CD8-positive, alpha-beta memory T cell (primary cell): Measurements from ENCODE around the gene BDKRB1. TPM values are rescaled to one million over a fixed set of nuclear protein-coding genes. Genes with fewer than 3 reads are reported as not detected.

Experiments
- CTCF ChIA-PET: fragments of 350-600 bp; sonication (Branson Sonifier 250); formaldehyde crosslinking; loops from one replicate; lab custom pipeline; 2021; ENCODE audit warnings: antibody characterized with exemption; lab: Charles Lee
- POLR2A ChIA-PET: fragments of 350-600 bp; sonication (Branson Sonifier 250); formaldehyde crosslinking; loops from one replicate; lab custom pipeline; 2021; ENCODE audit warnings: antibody characterized with exemption; lab: Charles Lee
- DNase-seq, 5 donors: peaks; one replicate each; pipeline versions ENCODE4 v3.0.0 to v3.0.0-alpha.2; 2020 to 2022; ENCODE audit warnings: mixed read lengths in 1 of 5
- H3K27ac ChIP-seq: one replicate; pipeline ENCODE4 v1.7.0; 2013; ENCODE audit warnings: low read depth, mild to moderate bottlenecking, low read length, moderate library complexity
- H3K27me3 ChIP-seq: 2 replicates; pipeline ENCODE4 v1.7.0; 2013; ENCODE audit warnings: low read length, mild to moderate bottlenecking; ENCODE audit not compliant: insufficient read depth, poor library complexity, severe bottlenecking
- H3K36me3 ChIP-seq: 2 replicates; pipeline ENCODE4 v1.7.0; 2013; ENCODE audit warnings: mild to moderate bottlenecking, low read length, moderate library complexity; ENCODE audit not compliant: insufficient read depth
- H3K4me1 ChIP-seq: 2 replicates; pipeline ENCODE4 v1.7.0; 2013; ENCODE audit warnings: mild to moderate bottlenecking, low read length, moderate library complexity; ENCODE audit not compliant: insufficient read depth
- H3K4me3 ChIP-seq: 2 replicates; pipeline ENCODE4 v1.7.0; 2013; ENCODE audit warnings: mild to moderate bottlenecking, low read length
- H3K9me3 ChIP-seq: 2 replicates; pipeline ENCODE4 v1.7.0; 2013; ENCODE audit warnings: mild to moderate bottlenecking, low read length
- H3K27ac Mint-ChIP-seq, 8 donors: one replicate each; pipeline ENCODE4 v1.8.0; 2020 to 2021; ENCODE audit warnings: mixed read lengths in 8 of 8, mild to moderate bottlenecking in 6 of 8, inconsistent platforms in 3 of 8, moderate library complexity in 3 of 8
- H3K27me3 Mint-ChIP-seq, 2 donors: one replicate each; pipeline ENCODE4 v1.8.0; 2020 to 2021; ENCODE audit warnings: mixed read lengths in 2 of 2, mild to moderate bottlenecking in 1 of 2, moderate library complexity in 1 of 2
- H3K36me3 Mint-ChIP-seq, 3 donors: one replicate each; pipeline ENCODE4 v1.8.0; 2020 to 2021; ENCODE audit warnings: mixed read lengths in 3 of 3, inconsistent platforms in 1 of 3, mild to moderate bottlenecking in 1 of 3
- H3K4me1 Mint-ChIP-seq, 3 donors: one replicate each; pipeline ENCODE4 v1.8.0; 2020 to 2021; ENCODE audit warnings: mixed read lengths in 3 of 3, inconsistent platforms in 1 of 3, mild to moderate bottlenecking in 1 of 3
- H3K4me3 Mint-ChIP-seq, 7 donors: one replicate each; pipeline ENCODE4 v1.8.0; 2020 to 2021; ENCODE audit warnings: mixed read lengths in 7 of 7, mild to moderate bottlenecking in 6 of 7, moderate library complexity in 4 of 7, inconsistent platforms in 2 of 7
- H3K9me3 Mint-ChIP-seq, 5 donors: one replicate each; pipeline ENCODE4 v1.8.0; 2020 to 2022; ENCODE audit warnings: mixed read lengths in 5 of 5, mild to moderate bottlenecking in 3 of 5, moderate library complexity in 2 of 5, inconsistent platforms in 1 of 5
- polyA plus RNA-seq: library from polyadenylated mRNA; unstranded; fragments of 300-500 nt; fragmentation: Illumina TruSeq; gene quantifications from one replicate; pipeline ENCODE4 v1.2.3, GENCODE V29; 2021
- total RNA-seq, 2 experiments: library from RNA; stranded (reverse); gene quantifications; one replicate each; pipeline ENCODE4 v1.2.3, GENCODE V29; 2021

The BDKRB1 gene
- total and polyA plus RNA-seq, 3 experiments from 2014 or later, result not detected

DNA sequence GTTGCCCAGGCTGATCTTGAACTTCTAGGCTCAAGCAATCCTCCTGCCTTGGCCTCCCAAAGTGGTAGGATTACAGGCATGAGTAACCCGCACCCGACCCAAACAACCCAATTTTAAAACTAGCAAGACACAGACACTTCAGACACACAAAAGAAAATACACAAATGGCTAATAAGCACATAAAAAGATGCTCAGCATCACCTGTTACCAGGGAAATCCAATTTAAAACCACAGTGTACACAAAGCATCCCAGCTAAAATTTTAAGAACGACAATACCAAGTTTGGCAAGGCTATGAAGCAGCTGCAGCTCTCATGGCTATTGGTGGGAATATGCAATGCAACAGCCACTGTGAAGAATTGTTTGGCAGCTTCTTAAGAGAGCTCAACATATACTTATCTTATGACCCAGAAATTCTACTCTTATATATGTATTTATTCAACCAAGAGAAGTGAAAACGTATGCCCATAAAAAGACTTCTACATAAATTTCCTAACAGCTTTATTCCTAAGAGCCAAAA is 42.0 kb downstream of the BDKRB1 start:
- H3K27me3 ChIP-seq, result no peaks in the 10 kb centered on the region
- Mint-ChIP-seq H3K27ac (peak overlapping the region in 2 of 8 donors; percentile 72 to 76), H3K9me3 (no peaks in the 10 kb centered on the region), H3K4me1 (no peaks in the 10 kb centered on the region), H3K36me3 (peaks cover 8 to 62% (median 24%) of the 10 kb centered on the region in 3 donors), H3K27me3 (peaks cover 0 to 2% of the 10 kb centered on the region in 2 donors), H3K4me3 (no peak overlapping the region)
- no peaks in the 10 kb centered on the region for H3K4me1 ChIP-seq
- no peak for DNase-seq
- CTCF ChIA-PET, result interaction anchor here (0.9 to 3.5 kb wide), 6 partner anchors 9 to 125 kb away, joined by 3 to 26 read pairs (median 4); no protein-coding TSS in a partner anchor
- no peaks in the 10 kb centered on the region for H3K9me3 ChIP-seq
- no peaks in the 10 kb centered on the region for H3K36me3 ChIP-seq
- H3K27ac ChIP-seq, result no peak overlapping the region
- POLR2A ChIA-PET, result no interaction called here
- H3K4me3 ChIP-seq, result no peak overlapping the region

DNA sequence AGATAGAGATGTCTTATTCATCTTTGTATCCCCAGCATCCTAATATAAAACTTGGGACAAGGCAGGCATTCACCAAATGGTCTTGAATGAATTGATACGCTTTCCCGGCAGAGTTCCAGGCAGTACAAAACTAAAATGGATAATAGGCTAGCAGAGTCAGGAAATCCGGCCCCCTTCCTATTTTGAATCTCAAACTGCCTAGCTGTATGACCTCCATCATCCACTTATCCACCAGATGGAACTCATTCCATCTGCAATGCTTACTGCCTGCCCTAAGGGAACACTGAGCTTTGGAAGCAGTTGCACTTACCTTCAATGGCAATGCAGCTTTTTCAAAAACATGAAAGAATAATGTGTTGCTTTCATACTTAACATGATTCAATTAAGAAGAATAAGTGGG is 43.4 kb downstream of the BDKRB1 start:
- Histone ChIP-seq H3K27me3 (no peaks in the 10 kb centered on the region), H3K4me3 (no peak overlapping the region), H3K9me3 (no peaks in the 10 kb centered on the region), H3K27ac (no peak overlapping the region), H3K4me1 (no peaks in the 10 kb centered on the region), H3K36me3 (peaks cover 9% of the 10 kb centered on the region)
- H3K9me3 Mint-ChIP-seq, result no peaks in the 10 kb centered on the region
- H3K27ac Mint-ChIP-seq, result peak overlapping the region in 2 of 8 donors; percentile 10 to 57
- H3K27me3 Mint-ChIP-seq, result peaks cover 0 to 2% of the 10 kb centered on the region in 2 donors
- H3K4me1 Mint-ChIP-seq, result no peaks in the 10 kb centered on the region
- no peak overlapping the region for H3K4me3 Mint-ChIP-seq
- no peak for DNase-seq
- ChIA-PET CTCF (no interaction called here), POLR2A (no interaction called here)
- peaks cover 2 to 62% (median 21%) of the 10 kb centered on the region in 3 donors for H3K36me3 Mint-ChIP-seq

DNA sequence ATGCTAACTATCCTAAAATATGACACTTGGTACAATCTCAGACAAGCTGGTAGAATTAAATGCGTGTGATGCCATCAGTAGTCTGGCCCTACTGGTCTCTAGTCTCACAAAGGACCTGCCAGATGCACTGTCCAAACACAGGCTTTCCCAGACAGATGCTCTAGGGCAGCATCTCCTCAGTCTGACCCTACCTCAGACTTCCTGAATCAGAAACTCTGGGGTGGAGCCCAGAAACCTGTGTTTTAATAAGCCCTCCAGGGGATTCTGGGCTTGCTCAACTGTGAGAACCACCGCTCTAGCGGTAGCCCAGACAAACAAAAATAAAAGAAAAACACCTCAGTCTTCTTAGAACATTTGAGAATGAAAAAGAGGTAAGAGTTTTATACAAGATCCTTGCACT is 48.0 kb downstream of the BDKRB1 start:
- H3K4me1 Mint-ChIP-seq, result no peaks in the 10 kb centered on the region
- no peaks in the 10 kb centered on the region for H3K9me3 ChIP-seq
- no peaks in the 10 kb centered on the region for H3K27me3 ChIP-seq
- no peak overlapping the region for H3K4me3 ChIP-seq
- no peak overlapping the region for H3K27ac Mint-ChIP-seq
- no peaks in the 10 kb centered on the region for H3K9me3 Mint-ChIP-seq
- ChIA-PET POLR2A (no interaction called here), CTCF (no interaction called here)
- DNase-seq, result no peak
- H3K36me3 Mint-ChIP-seq, result peaks cover 9 to 84% (median 31%) of the 10 kb centered on the region in 3 donors
- H3K27me3 Mint-ChIP-seq, result no peaks in the 10 kb centered on the region
- no peak overlapping the region for H3K4me3 Mint-ChIP-seq
- H3K27ac ChIP-seq, result no peak overlapping the region
- no peaks in the 10 kb centered on the region for H3K4me1 ChIP-seq
- peaks cover 28% of the 10 kb centered on the region for H3K36me3 ChIP-seq

DNA sequence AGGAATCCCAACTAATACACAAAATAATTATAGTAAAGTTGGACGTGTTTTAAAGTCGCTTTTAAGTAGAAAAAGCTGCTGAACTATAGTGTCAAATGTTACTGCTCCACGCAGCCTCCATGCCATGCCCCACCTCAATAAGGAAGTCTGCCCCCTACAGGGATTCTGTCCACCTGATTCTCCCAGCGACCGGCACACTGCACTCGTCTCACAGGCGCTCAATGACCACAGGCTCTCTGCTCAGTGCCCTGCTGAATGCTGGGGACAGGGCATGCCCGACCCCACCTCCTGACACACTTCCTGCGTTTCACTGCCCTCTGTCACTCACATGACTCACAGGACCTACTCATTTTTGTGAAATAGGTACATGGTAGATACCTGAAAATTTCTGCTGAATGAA is 48.9 kb downstream of the BDKRB1 start:
- Histone ChIP-seq H3K36me3 (peaks cover 37% of the 10 kb centered on the region), H3K27ac (no peak overlapping the region), H3K4me1 (no peaks in the 10 kb centered on the region), H3K9me3 (no peaks in the 10 kb centered on the region), H3K4me3 (no peak overlapping the region), H3K27me3 (no peaks in the 10 kb centered on the region)
- H3K4me1 Mint-ChIP-seq, result no peaks in the 10 kb centered on the region
- DNase-seq, result no peak
- no peak overlapping the region for H3K27ac Mint-ChIP-seq
- H3K9me3 Mint-ChIP-seq, result no peaks in the 10 kb centered on the region
- no peak overlapping the region for H3K4me3 Mint-ChIP-seq
- H3K27me3 Mint-ChIP-seq, result no peaks in the 10 kb centered on the region
- CTCF ChIA-PET, result no interaction called here
- H3K36me3 Mint-ChIP-seq, result peaks cover 9 to 85% (median 32%) of the 10 kb centered on the region in 3 donors
- POLR2A ChIA-PET, result no interaction called here

DNA sequence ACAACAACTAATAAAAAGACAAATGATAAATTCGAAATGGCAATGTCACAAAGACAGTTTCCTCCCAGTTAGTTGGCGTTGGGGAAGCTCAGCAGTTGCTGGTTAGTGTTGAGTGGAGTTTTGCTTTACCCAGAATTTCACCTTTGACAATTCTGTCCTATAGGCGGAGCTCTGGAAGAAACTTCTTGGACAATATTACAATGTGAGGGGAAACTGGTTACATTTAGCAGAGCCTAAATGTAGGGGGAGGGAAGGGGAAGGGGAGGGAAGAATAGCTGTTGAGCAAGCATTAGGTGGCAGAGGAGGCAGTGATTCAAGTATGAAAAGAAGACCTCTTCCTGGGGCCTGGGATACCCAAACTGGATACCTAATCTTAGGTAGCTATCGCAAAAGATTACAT is 51.4 kb downstream of the BDKRB1 start:
- no peak for DNase-seq
- no peak overlapping the region for H3K4me3 ChIP-seq
- H3K36me3 ChIP-seq, result peaks cover 47% of the 10 kb centered on the region
- POLR2A ChIA-PET, result no interaction called here
- Mint-ChIP-seq H3K4me1 (no peaks in the 10 kb centered on the region), H3K9me3 (no peaks in the 10 kb centered on the region), H3K27me3 (no peaks in the 10 kb centered on the region), H3K27ac (no peak overlapping the region), H3K4me3 (no peak overlapping the region), H3K36me3 (peaks cover 9 to 85% (median 32%) of the 10 kb centered on the region in 3 donors)
- no peaks in the 10 kb centered on the region for H3K27me3 ChIP-seq
- CTCF ChIA-PET, result interaction anchor here (1.0 kb wide), 3 partner anchors 9 to 116 kb away, joined by 3 to 4 read pairs (median 3); no protein-coding TSS in a partner anchor
- H3K9me3 ChIP-seq, result no peaks in the 10 kb centered on the region
- no peak overlapping the region for H3K27ac ChIP-seq
- H3K4me1 ChIP-seq, result no peaks in the 10 kb centered on the region

DNA sequence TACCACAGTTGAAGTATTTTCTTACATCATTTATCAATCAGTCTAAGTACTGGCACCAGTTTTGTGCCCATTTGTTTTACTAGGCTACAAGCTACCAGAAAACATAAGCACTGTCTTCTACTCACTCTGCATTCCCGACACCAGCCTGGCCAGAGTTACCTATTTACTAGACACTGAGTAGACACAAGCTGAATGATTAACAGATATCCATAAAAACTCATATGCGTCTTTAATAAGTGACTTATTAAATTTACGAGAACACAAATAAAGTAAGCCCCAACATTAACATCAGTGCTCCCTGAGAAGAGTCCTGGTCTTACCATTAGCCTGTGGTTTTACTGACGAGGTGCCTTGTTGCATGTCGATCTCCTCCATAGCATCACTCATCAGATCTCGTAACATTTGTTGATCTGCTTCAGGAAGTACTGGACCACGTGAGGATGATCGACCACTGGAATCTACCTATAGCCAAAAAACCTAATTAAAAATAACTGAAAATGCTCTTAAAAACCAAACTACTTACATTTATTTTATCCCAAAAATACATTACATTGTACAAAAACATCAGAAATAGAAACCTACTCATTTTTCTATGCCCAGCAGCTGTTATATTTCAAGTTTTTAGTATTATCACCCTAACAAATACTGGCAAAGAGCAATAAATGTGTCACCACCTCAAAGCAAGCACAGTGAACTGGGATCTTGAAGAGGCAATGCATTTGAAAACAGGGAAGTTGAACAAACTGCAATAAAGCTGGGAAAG is 53.3 kb downstream of the BDKRB1 start:
- Mint-ChIP-seq H3K27ac (no peak overlapping the region), H3K4me3 (no peak overlapping the region), H3K4me1 (no peaks in the 10 kb centered on the region), H3K36me3 (peaks cover 14 to 83% (median 30%) of the 10 kb centered on the region in 3 donors), H3K27me3 (no peaks in the 10 kb centered on the region), H3K9me3 (no peaks in the 10 kb centered on the region)
- Histone ChIP-seq H3K27ac (no peak overlapping the region), H3K9me3 (no peaks in the 10 kb centered on the region), H3K27me3 (no peaks in the 10 kb centered on the region), H3K4me1 (no peaks in the 10 kb centered on the region), H3K36me3 (peaks cover 39% of the 10 kb centered on the region), H3K4me3 (no peak overlapping the region)
- CTCF ChIA-PET, result no interaction called here
- POLR2A ChIA-PET, result no interaction called here
- no peak for DNase-seq

DNA sequence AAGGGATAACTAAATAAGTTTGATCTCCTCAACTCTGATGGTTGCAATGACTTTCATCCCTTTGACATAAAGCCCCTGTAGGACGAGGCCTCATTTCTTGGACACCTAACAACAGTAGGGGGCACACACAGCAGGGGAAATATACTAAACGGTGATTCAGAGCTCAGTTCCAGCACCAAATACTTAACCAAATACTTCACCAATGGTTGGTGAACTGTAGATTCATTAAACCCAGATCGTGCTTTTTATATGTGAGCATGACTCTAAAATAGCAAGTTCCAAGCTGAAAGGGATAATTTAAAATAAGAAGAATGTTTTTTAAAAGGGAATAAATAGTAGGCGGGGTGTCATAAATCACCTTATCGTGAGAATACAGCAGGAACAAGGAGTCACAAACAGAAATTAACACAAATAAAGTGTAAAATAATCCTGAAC is 53.9 kb downstream of the BDKRB1 start:
- DNase-seq, result no peak
- Histone ChIP-seq H3K4me3 (no peak overlapping the region), H3K4me1 (no peaks in the 10 kb centered on the region), H3K27ac (no peak overlapping the region), H3K36me3 (peaks cover 33% of the 10 kb centered on the region), H3K27me3 (no peaks in the 10 kb centered on the region), H3K9me3 (no peaks in the 10 kb centered on the region)
- Mint-ChIP-seq H3K9me3 (no peaks in the 10 kb centered on the region), H3K4me1 (no peaks in the 10 kb centered on the region), H3K27me3 (no peaks in the 10 kb centered on the region), H3K4me3 (no peak overlapping the region), H3K27ac (no peak overlapping the region), H3K36me3 (peaks cover 14 to 83% (median 28%) of the 10 kb centered on the region in 3 donors)
- ChIA-PET CTCF (interaction anchor here (1.1 kb wide), 1 partner anchor 71 kb away, joined by 3 read pairs; no protein-coding TSS in a partner anchor), POLR2A (no interaction called here)

DNA sequence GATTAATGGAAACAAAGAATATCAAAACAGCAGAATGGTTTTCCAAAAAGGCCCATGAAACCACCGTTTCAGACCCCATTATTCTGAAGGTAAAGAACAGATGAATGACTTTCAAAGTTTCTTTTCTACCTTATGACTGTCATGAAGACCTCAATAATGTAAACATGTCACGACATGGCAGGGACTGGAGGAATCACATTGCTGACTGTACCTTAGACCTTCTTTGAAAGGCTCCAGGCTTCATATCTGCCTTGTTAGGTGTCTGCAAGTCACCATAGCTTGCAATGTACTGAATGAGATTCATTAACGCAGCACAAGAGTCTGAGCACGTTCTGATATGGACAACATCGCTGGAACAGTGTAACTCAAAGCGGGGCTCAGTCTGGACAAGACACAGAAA is 54.9 kb downstream of the BDKRB1 start:
- no peaks in the 10 kb centered on the region for H3K9me3 Mint-ChIP-seq

More for the DNA sequence above, 54.9 kb downstream of the BDKRB1 start:
- H3K4me3 Mint-ChIP-seq, result no peak overlapping the region
- Histone ChIP-seq H3K27ac (no peak overlapping the region), H3K4me1 (no peaks in the 10 kb centered on the region), H3K9me3 (no peaks in the 10 kb centered on the region), H3K4me3 (no peak overlapping the region), H3K27me3 (no peaks in the 10 kb centered on the region), H3K36me3 (peaks cover 32% of the 10 kb centered on the region)
- DNase-seq, result no peak
- no peaks in the 10 kb centered on the region for H3K4me1 Mint-ChIP-seq
- H3K27ac Mint-ChIP-seq, result no peak overlapping the region
- ChIA-PET POLR2A (no interaction called here), CTCF (interaction anchor here (1.1 kb wide), 1 partner anchor 70 kb away, joined by 3 read pairs; no protein-coding TSS in a partner anchor)
- H3K27me3 Mint-ChIP-seq, result no peaks in the 10 kb centered on the region
- H3K36me3 Mint-ChIP-seq, result peaks cover 22 to 85% (median 33%) of the 10 kb centered on the region in 3 donors
